GM12865 (cell line): Measurements from ENCODE around the gene SRRM5.
A peak's percentile ranks its signal among the peaks of the same experiment; 100 is the strongest.

ENCODE experiments used
- DNase-seq: peaks from one replicate; pipeline ENCODE4 v3.0.0; 2010; ENCODE audit warnings: low read depth
- H3K4me3 ChIP-seq: 2 replicates; pipeline ENCODE4 v1.5.1; 2011; ENCODE audit warnings: mild to moderate bottlenecking, low read depth, low read length, control low read depth
- TF ChIP-seq, protein P1 (sequence below): IDR thresholded peaks from 2 replicates; pipeline ENCODE4 v1.5.1; 2011; ENCODE audit warnings: low read length, control low read depth, low read depth, inconsistent platforms; ENCODE audit not compliant: insufficient read depth; ENCODE audit errors: missing control alignments

The SRRM5 gene

DNA sequence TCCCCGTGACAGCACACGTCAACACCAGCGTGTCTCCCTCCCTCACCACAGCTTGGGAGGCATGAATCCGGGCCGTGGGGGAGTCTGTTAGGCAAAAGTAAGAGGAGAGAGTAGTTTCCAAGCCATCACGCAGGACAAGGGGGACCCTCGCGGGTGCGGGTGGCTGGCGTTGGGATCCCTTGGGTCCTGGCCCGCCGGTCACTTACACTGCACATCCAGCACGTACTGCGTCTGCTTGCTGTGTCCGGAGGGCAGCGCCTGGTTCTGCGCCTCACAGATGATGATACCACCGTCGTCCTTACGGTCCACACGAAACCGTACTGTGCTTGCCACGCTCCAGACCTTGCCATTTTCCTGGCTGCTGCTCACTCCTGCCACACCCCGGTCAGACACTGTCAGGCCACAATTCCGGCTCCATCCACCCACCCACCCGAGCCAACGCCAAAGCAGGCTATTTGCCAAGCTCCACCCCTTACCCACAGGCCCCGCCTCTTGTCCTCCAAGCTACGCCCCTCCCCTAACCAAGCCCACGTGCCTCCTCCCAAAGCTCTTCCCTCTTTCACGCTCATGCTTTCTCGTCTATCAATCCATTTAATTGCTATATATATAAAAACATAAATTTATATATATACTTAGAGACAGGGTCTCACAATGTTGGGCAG lies 14.2 kb downstream of the SRRM5 start:
- DNase-seq = peak; percentile 23
- TF ChIP-seq, protein P1, sequence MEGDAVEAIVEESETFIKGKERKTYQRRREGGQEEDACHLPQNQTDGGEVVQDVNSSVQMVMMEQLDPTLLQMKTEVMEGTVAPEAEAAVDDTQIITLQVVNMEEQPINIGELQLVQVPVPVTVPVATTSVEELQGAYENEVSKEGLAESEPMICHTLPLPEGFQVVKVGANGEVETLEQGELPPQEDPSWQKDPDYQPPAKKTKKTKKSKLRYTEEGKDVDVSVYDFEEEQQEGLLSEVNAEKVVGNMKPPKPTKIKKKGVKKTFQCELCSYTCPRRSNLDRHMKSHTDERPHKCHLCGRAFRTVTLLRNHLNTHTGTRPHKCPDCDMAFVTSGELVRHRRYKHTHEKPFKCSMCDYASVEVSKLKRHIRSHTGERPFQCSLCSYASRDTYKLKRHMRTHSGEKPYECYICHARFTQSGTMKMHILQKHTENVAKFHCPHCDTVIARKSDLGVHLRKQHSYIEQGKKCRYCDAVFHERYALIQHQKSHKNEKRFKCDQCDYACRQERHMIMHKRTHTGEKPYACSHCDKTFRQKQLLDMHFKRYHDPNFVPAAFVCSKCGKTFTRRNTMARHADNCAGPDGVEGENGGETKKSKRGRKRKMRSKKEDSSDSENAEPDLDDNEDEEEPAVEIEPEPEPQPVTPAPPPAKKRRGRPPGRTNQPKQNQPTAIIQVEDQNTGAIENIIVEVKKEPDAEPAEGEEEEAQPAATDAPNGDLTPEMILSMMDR = no peak
- H3K4me3 ChIP-seq = no peak overlapping the region

DNA sequence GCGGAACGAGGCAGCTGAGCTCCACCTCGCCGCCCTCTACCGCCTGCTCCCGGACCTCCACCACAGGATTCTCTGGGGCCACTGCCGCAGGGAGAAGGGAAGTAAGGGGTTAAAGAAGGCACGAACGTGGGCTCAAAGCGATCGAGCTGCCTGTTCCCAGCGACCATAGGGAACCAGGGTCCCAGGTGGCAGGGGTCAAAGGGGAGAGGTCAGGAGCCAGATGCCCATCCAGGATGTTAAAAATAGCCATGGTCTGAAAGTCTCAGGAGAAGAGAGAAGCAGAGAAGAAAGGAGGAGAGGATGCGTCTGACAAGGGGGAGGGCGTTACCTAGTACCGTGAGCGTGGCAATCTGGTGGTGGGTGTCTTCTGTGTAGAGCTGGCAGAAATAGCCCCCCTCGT lies 14.9 kb downstream of the SRRM5 start:
- DNase-seq = no peak
- TF ChIP-seq, protein P1 = no peak
- H3K4me3 ChIP-seq = no peak overlapping the region

DNA sequence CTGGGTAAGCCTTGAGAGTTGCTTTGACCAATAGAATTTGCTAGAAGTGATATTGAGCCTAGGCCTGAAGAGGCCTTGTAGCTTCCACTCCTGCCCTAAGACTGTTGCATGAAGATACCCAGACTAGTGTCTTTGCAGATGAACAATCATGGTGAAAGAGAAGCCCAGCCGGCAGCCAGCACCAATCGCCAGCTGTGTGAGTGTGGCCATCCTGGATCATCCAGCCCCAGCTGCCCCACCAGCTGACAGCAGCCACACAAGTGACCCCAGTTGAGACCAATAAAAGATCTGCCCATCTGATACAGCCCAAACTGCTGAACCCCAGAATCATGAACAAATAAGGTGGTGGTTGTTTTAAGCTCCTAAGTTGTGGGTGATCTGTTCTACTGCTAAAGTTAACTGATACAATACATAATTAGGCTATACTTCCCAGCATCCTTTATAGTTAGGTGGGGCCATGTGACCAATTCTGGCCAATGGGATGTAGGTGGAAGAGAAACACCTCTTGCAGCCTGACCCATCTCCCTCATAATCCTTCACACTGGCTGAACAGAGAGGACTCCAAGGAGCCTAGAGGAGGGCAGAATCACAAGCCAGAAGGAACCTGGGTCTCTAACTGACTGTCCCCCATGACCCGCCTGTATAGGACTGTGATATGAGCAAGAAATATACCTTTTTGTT lies 16.9 kb downstream of the SRRM5 start:
- TF ChIP-seq, protein P1 = no peak
- no peak overlapping the region for H3K4me3 ChIP-seq
- no peak for DNase-seq

GRCh38 chr19:43631491-43631890 lies 19.6 kb downstream of the SRRM5 start:
- H3K4me3 ChIP-seq = no peak overlapping the region

GRCh38 chr19:43633520-43633919 lies 21.6 kb downstream of the SRRM5 start:
- no peak for DNase-seq

More at GRCh38 chr19:43631491-43631890, 19.6 kb downstream of the SRRM5 start:
- no peak for DNase-seq
- TF ChIP-seq, protein P1 = no peak

GRCh38 chr19:43634068-43634467 lies 22.2 kb downstream of the SRRM5 start:
- TF ChIP-seq, protein P1 = no peak
- no peak overlapping the region for H3K4me3 ChIP-seq
- no peak for DNase-seq

More at GRCh38 chr19:43633520-43633919, 21.6 kb downstream of the SRRM5 start:
- H3K4me3 ChIP-seq = no peak overlapping the region
- TF ChIP-seq, protein P1 = no peak
